COLO668 (cell line): Measurements from ENCODE around the gene LMO1.

Experiments
- DNase-seq: peaks from one replicate; lab custom pipeline; 2025; ENCODE audit not compliant: unreplicated experiment; lab: John Stamatoyannopoulos, UW

LMO1 gene

DNA sequence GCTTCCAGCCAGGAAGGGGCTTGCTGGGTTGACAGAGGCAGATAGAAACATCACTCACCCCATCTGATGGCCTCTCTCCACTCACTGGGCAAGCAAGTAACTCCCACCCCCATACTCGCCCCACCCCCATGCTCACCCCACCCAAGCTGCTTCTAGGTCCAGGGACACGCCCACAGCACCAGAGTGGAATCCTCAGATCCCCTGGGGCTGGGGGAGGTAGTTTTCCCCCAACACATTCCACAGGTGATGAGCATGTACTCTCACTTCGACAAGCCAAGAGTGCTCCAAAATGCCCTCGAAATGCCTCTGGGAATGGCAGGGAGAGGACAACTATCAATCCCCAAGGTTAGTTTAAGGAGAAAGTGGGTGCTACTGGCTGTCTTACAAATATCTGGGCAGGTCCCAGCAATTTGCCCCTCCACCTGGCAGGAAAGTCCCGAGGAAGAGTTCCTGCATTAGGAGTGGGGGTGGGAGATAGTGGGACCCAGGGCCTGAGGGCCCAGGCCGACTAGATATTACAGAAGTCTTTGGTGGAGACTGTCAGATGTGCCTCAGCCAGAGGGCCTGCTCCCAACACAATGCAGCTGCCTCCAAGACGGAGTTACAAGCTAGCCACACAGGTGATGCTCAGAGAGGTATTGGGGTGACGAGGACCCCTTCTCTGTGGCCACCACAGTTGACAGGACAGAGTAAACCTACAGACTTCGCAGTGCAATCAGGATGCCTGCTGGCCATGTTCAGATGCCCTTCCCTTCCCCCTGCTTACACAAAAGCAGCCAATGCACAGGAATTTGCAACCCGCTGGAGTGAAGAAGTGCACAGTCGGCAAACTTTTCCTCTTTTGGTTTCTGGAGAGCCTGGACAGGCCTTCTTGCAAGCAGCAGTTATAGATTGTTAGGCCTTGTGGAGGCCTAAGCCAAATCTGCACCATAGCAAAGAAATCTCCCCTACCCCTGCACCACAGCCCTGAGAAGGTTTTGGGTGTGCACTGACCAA is 2.9 kb upstream of the LMO1 start:
- no peak for DNase-seq

DNA sequence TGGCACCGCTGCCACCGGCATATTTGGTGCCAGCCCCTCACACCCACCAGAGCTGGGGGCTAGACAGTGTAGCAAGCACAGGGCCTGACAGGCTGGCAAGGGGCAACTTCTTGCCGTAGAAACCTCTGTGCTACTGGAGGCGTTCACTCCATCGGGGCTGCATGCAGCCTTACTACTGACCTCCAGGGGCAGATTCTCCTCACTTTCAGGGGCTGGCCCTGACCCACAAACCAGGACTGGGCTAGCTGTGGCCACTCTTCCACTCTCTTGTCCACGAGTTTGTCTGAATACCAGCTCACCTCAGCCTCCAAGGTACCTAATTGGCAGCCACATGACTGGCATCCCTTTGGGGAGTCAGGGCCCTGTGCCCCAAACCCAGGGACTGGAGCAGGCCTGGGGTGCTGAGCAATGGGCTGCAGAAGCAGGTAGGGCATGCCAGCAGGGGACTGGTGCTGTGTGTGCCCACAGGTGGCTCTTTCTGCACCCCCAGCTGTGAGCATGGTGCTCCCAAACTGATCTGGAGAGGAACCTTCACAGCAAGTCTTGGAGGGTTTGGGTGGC is 2.1 kb upstream of the LMO1 start:
- DNase-seq = peak; percentile 10

DNA sequence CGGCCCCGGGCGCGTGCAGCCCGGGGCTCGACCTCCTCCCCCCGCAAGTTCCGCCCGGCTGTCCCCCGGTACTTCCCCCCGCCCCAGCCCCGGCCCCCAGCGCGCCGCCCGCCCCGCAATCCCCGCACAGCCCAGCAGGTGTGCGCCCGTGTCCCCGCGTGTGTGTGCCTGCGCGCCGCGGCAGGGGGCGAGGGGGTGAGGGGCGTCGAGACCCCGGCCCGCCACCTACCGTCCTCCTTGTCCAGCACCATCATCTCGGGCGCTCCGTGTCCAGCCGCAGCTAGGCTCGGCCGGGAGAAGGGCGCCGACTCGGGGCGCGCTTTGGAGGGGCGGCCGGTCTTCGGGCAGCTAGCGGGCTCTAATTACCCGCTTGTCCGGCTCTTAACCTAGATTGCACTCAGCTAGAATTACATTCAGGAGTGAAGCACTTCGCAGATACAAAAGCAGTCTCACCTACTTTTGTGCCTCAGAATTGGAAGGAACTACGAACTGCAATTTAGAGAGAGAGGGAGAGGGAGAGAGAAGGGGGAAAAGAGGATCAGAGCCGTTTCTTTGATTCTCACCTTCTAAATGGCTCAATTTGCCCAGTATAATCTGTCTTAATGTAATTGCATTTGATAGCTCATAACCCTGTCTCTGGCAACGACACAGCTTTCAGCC is 439 bp downstream of the LMO1 start:
- peak; percentile 24 for DNase-seq

DNA sequence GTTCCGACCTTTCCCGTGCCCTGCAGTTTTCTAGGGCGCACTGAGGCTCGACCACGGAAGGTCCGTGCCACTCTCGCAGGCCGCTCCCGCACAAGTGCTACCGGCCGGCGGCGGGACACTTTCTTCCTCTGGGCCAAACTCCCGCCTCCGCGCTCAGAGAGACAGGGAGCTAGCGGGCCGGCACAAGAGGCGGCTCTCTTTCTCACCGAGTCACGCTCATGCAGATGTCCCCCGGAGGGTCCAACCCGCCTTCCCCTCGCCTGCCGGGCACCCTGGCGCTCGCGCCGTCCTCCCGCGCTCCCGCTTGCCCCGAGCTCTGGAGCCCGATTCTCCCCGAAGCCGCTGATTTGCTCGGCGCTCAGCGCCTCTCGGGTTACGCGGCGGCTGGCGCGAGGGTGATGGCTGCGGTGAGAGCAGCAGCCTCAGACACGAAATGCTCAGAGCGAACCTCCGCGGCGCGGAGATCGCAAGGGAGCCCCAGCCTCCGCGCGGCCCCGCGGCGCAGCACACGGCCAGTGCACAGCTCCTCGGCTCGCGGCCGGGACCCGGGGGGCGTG is 1.0 kb downstream of the LMO1 start:
- peak; percentile 74 for DNase-seq

DNA sequence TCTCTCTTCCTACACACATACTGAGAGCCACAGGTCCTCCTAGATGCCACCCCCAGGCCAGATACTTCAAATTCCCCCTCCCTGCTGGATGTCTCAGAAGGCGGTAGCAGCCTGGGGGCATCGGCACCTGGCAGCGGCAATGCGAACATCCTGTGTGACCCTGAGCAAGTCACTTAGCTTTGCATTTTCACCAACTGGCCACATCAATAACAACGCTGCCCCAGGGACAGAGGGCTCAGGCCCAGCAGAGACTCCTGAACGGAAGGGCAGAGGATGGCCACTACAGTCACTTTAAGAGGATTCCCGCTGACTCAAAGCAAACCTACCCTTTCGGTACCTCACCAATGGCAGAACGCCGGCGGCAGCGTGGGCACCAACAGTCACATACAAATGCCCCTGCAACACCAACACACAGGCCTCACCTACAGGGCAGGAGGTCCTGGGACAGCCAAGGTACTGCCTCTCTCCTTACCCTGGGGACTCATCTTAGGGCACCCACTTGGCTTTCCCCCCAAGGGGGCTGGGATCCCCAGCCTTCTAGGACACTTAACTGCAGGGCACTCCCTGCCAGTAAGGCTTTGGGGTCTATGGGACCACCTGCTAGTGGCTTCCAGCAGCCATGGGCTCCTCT is 1.6 kb downstream of the LMO1 start:
- no peak for DNase-seq

DNA sequence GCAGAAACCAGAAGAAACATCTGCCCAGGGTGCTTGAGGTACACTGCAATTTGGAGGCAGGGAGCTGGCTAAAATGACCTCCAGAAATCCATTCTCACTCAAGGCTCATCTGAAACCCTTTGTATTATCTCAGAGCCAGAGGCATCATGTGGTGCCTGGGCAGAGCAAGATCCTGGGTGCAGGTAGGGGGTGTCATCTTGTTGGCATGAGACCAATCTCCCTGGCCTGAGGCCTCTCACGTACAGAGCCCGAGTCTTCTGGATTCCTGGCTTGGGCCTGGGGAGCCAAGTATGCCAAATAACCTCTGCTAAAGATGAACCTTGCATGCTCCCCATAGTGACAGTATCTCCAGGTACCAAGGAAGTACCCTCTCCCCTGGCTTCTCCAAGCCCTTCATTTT is 2.4 kb downstream of the LMO1 start:
- DNase-seq = no peak

DNA sequence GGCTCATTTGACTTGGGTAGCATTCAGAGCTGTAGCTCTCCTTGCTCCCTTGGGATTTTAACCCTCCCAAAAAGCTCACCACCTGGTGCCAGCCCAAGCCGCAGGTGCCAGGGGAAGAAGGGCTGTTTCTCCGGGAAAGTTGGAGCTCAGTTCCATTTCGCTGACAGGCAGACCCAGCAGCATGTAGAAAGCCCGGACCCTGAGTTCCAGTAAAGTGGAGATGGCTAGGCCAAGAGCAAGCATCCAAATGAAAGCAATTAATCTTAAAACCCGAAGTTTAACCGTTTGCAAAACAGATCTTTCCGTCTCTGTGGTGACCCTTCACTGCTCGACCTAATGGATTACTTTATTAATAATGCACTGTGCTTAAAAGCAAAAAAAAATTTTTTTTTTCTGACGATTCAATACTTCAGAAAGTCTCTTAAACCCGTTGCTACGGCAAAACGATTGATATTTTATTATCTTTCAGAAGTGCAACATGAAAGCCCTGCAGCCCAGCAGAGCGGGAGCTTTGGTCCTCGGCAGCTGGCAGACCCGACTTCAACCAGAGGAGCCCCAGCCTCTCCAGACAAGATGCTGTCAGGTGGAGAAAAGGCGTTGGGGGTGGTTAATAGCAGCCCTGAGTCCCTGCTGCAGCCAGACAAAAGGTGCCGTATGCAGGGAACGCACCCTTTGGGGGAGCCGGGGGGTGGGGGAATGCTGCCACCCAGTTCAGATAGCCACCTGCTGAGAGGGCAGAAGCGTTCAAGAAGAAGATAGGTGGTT is 3.3 kb downstream of the LMO1 start:
- no peak for DNase-seq

DNA sequence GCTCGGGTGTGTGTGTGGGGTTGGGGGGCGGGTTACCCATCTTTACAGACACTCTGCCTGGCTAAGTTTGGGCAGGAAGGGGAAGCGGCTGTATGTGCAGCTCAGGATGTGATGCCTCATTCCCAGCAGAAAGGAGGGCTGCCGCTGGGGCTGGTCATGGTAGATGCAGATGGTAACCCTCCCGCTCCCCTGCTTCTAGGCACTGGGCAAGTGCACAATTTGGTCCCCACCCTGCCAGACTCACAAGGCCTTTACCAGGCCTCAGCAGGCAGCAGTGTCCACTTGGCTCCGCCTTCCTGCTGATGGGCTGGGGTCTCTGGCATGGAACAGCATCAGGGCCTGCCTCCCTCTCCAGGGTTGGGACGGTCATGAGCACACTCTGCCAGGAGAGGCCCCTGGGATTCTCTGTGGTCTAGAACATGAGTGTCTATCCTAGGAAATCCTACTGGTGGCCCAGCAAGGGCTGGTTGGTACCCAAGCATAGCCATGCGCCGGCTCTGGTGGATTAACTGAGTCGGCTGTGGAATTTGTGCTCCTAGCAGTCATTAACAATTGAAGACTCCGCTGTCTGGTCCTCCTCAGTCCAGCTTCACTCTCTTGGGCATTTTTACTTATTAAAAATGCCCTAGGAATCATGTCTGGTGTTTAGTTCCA is 4.2 kb downstream of the LMO1 start:
- no peak for DNase-seq

DNA sequence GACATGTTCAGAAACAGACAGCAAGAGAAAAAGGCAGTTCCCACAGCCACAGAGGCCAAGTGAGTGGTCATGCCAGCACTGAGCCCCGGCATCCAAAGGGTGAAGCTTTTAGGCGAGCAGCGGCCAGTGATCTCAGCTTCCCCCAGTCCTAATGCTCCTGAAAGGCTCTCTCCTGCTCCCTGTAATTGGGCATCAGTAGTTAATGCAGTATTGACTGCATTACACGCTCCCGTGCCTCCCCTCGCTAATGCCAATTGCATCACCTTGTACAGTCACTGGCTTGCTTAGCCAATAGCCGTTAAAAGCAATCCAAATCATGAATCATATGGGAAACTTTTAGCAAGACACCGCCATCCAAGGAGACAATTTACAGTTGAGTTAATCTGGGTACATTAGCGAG is 4.9 kb downstream of the LMO1 start:
- no peak for DNase-seq

DNA sequence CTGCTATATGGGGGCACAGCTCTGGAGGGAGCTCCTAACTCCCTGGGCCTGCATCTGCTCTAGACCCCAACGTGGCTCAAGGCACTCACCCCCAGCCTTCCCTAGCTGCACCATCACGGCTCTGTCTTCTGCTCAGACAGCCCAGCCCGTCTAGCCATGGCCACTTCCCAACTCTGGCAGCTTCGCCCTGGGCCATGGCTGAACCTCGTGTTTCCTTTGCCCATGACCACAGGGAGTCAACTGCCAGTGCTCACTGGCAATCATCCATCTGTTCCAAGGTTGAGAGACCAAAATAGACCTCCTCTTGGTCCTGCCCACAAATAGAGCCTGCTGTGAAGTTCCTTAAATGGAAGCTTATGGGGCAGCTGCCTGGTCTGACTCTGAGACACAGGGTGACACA is 5.4 kb downstream of the LMO1 start:
- DNase-seq = no peak

DNA sequence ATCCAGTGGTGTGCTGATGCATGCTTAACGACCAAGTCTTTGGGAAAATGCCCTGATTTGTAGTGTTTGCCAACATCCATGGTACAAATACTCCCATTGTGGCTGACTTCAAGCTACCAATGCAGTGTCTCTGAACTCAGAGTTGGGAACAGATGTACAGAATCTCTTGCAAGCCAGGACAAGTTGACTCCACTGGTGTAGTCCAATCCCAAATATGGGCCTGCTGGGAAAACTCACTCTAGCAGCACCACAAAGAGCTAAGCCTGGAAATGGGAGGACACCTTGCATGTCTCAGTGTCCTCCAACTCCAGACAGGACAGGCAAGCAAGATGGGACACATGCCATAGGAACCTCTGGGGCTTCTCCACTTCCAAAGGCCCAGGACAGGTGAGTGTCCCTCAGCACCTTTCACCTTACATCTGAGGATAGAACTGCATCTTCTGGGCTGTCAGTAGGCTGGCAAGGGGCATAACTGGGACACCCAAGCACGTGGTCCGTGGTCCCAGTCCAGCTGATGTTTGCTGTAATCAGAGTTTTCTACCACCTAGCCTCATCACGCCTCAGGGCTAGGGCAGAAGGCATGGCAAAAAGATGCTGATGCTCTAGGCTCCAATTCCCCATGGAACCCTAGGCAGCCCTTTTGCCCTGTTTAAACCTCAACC is 6.5 kb downstream of the LMO1 start:
- no peak for DNase-seq

DNA sequence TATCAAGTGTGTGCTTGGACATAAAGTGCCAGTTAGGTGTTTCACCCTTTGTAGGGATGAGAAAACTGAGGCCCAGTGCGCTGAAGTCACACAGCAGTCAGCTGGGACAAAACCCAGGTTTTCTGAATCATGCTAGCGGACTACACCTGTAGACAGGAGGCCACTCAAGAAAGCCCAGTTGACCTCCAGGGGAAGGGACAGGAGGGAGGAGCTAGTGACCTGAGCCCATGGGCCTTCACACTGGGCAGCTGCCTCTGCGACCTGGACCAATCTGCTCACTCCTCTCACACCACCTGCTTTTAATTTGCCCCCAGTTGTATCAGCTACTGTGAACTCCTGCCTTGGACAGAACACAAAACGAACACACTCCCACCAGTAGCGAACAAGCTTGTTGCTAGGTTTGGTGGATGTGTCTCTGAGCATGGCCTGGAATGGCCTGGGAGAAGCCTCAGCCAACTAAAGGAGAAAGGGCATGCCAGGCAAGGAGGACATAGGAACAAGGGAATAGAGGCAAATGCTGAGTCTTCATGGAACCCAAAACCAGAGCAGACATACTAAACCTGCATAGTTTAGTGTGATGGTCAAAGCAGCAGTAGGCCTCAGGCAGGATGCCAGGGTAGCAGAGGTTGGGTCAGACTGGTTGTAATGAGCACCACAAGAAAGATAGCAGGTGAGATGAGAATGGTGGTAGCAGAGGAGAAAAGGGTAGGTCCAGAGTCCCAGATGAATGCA is 7.2 kb downstream of the LMO1 start:
- no peak for DNase-seq

DNA sequence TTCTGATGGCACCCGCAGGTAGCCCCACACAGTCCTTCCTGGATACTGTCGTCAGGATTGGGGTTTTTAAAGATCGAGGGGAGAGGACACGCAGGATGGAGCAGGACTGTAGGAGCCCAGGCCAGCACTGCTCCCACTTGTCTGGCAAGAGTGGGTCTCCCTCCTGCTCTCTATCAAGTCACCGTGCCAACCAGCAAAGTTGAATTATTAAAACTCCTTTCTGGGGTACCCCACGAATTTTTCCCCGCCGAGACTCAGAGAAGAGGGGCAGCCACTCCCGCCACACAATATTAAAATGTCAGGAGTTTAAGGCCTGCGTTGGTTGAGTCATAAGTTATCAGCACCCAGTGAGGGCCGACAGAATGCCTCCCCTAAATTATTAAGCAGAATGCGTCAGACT is 10.1 kb downstream of the LMO1 start:
- DNase-seq = no peak

DNA sequence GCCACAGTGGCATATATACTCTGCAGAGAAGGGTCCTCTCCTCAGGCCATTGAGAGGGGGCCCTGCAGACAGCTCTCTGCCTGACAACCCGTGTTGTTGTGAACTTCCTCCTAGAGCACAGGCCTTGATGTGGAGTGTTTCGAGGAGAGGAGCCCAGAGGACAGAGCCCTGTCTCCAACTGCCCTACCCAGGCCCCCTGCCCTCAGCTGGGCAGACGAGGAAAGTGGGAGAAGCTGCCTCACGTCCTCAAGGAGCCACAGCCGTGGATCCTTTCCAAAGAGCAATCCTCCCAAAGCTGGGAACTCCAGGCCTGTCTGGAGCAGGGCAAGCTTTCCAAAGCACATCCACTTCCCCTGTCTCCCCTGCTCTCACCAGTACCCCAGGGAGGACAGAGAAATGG is 10.7 kb downstream of the LMO1 start:
- no peak for DNase-seq

DNA sequence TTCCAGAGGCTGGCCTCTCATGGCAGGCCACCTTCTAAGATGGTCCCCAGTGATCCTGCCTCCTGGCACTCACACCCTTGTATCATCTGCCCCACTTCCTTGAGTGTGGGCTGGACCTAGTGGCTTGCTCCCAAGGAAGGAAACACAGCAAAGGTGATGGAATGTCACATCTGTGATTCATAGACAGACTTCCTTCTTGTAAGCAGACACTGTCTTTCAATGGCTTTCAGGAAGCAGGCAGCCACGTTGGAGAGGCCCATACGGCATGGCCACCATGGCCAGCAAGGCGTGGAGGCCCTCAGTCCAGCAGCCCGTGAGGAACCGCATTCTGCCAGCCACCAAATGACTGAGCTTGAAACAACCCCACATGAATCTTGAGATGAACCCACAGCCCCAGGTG is 11.3 kb downstream of the LMO1 start:
- no peak for DNase-seq

DNA sequence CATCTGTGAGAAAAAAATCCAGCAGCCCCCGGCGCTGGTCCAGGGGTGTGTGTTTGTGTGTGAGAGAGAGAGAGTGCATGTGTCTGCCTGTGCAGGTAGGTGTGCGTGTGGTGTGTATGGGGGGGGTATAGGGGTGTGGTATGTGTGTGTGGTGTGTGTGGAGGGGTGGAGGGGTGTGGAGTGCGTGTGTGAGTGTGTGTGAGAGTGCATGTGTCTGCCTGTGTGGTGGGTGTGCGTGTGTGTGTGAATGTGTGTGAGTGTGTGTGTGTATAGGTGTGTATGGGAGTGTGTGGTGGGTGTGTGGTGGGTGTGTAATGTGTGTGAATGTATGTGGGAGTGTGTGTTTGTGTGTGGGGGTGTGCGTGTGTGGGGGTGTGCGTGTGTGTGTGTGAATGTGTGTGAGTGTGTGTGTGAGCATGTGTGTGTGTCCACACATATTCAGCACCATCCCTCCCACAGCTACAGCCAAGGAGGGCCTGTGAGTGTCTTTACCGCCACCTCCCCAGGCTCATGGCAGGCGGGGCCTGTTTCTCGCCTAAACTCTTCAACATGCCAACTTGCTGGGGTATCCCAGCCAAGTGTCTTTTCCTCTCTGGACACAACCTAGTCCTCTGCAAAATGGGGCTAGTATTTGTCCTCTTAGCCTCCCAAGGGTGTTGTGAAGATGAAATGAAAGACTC is 11.9 kb downstream of the LMO1 start:
- DNase-seq = no peak

DNA sequence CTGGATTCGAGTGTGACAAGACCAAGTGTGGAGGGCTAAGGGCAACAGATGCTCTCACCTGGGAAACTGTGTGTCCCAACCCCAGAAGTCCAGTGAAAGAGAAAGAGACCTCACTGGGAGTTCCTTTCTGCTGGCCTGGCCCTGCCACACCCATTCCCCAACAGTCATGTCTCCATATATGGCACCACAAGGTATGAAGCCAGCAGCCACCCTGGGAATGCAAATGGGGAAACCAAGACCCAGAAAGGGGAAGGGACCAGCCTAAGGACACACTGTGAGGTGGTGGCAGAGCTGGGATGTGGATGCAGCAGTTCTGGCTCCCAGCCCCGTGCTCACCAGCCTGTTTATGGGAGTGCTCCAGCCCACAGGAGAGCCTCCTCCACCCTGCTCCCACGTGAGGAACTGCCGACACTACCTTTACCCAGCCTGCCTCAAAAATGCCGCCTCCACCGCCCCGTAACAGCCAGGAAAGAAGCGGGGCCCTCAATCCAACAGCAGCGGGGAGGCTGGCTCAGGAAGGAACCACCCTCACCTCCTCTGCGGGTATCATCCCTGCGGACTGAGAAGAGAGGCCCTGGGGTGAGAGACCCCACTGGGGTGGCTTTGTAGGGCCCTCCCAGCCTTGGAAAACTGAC is 12.6 kb downstream of the LMO1 start:
- DNase-seq = no peak

DNA sequence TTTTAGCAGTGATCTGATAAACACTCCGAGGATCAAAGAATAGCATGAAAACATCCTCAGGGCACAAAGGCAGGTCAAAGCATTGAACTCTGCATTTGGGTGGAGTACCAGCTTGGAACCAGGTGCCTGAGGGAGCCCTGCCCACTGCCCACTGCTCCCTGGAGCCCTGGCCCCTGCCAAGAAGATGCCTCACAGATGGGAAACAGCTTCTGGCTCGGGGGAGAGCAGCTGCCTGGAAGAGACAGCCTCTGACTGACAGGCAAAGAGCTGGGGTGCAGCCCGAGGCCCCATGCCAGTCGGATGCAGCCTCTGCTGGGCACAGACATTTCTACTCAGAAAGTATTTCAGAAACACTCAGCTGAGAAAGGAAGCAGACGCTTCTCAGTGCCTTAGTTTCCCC is 13.2 kb downstream of the LMO1 start:
- DNase-seq = no peak
